OCI-LY7 (cell line): Measurements from ENCODE around the gene CRB2.

ENCODE experiments used
- EZH2phosphoT487 ChIP-seq: fragments of 200-600 bp; sonication (generic); IDR thresholded peaks from 2 replicates; pipeline ENCODE4 v1.6.1; 2018; ENCODE audit warnings: low read depth, borderline replicate concordance, mild to moderate bottlenecking, mixed run types, antibody characterized with exemption, low read length, moderate library complexity, mixed read lengths
- TF ChIP-seq, protein P1 (sequence below): fragments of 200-600 bp; sonication (generic); conservative IDR thresholded peaks from 2 replicates; pipeline ENCODE4 v1.5.1; 2014; ENCODE audit warnings: mild to moderate bottlenecking, antibody characterized with exemption, low read length, moderate library complexity, mixed read lengths

DNA sequence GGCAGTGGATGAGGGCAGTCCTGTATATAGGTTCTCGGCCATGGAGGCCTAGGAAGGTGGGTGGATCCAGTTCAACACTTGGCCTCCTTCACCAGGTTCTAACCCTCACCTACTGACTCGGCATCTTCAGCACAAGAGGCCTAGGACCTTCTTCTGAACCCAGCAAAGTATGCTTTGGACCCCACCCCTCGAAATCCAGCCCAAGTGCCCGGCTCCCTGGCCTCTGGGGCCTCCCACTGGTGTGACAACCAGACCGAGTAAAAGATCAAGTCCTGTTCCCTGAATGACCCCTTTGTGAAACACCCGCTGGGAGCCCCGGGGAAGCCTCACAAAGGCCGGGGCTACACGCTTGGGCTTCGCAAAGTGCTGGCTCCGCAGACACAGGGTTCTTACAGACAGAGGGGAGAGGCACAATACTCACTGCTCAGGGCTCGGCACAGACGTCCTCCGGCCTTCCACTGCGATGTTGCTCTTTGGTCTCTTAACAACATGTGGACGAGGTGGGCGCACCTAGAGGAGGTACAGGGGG, 47.0 kb downstream of the CRB2 start:
- TF ChIP-seq, protein P1, sequence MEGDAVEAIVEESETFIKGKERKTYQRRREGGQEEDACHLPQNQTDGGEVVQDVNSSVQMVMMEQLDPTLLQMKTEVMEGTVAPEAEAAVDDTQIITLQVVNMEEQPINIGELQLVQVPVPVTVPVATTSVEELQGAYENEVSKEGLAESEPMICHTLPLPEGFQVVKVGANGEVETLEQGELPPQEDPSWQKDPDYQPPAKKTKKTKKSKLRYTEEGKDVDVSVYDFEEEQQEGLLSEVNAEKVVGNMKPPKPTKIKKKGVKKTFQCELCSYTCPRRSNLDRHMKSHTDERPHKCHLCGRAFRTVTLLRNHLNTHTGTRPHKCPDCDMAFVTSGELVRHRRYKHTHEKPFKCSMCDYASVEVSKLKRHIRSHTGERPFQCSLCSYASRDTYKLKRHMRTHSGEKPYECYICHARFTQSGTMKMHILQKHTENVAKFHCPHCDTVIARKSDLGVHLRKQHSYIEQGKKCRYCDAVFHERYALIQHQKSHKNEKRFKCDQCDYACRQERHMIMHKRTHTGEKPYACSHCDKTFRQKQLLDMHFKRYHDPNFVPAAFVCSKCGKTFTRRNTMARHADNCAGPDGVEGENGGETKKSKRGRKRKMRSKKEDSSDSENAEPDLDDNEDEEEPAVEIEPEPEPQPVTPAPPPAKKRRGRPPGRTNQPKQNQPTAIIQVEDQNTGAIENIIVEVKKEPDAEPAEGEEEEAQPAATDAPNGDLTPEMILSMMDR, result no peak
- no peak for TF ChIP-seq EZH2phosphoT487
